OCI-LY3 (cell line): ENCODE data around the gene MTMR8.

Experiments used
- EZH2phosphoT487 ChIP-seq: fragments of 200-600 bp; shearing (Covaris generic); IDR thresholded peaks from 2 replicates; pipeline ENCODE4 v1.6.1; 2018; ENCODE audit warnings: antibody characterized with exemption, mixed run types, low read depth
- TF ChIP-seq, protein P1 (sequence below): fragments of 200-600, 300-600 bp; sonication (generic); IDR thresholded peaks from 2 replicates; pipeline ENCODE4 v1.5.1; 2014; ENCODE audit warnings: antibody characterized with exemption, low read length, low read depth

DNA sequence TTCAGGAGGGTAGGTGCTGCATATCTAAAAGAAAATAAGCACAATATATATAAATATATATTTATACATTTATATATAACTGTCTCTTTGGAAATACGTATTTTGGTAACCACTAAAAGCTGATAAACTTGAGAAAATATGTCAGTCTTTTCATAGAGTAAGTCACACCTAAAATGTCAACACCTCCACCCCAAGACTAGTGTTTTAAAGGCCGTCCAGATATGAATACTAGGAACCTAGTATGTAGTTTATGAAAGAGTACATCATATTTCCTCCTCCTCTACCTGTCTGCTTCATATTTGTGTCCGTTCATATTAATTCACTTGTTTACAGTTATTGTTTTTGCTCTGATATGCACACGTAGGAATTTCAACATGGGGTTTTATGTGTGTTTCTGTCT lies 45.2 kb downstream of the MTMR8 start:
- TF ChIP-seq, protein P1, sequence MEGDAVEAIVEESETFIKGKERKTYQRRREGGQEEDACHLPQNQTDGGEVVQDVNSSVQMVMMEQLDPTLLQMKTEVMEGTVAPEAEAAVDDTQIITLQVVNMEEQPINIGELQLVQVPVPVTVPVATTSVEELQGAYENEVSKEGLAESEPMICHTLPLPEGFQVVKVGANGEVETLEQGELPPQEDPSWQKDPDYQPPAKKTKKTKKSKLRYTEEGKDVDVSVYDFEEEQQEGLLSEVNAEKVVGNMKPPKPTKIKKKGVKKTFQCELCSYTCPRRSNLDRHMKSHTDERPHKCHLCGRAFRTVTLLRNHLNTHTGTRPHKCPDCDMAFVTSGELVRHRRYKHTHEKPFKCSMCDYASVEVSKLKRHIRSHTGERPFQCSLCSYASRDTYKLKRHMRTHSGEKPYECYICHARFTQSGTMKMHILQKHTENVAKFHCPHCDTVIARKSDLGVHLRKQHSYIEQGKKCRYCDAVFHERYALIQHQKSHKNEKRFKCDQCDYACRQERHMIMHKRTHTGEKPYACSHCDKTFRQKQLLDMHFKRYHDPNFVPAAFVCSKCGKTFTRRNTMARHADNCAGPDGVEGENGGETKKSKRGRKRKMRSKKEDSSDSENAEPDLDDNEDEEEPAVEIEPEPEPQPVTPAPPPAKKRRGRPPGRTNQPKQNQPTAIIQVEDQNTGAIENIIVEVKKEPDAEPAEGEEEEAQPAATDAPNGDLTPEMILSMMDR = no peak
- no peak for TF ChIP-seq EZH2phosphoT487
